ENCODE results near the gene CHURC1.
A peak's percentile ranks its signal among the peaks of the same experiment; 100 is the strongest.

CHURC1 gene

GRCh38 chr14:64939817-64940190, 25.5 kb downstream of the CHURC1 start:
- Histone ChIP-seq H3K9me3 (ENCODE audit: control insufficient read depth, insufficient read depth, low read length) (no peaks in the 10 kb centered on the region), H3K27ac (ENCODE audit: low read depth, low read length) (no peak overlapping the region), H3K36me3 (ENCODE audit: control insufficient read depth, insufficient read depth, low read length) (0 out of 2 replicates have a peak, but pooled peaks cover 3% of the 10 kb centered on the region), H3K9ac (ENCODE audit: low read depth, low read length) (no peak overlapping the region), H3K27me3 (ENCODE audit: control insufficient read depth, insufficient read depth, low read length) (no peaks in the 10 kb centered on the region), H3K4me3 (ENCODE audit: low read depth, low read length) (no peak overlapping the region), H3K4me1 (ENCODE audit: control insufficient read depth, insufficient read depth, low read length) (peaks cover 22% of the 10 kb centered on the region)

GRCh38 chr14:64940336-64940910, 26.2 kb downstream of the CHURC1 start:
- H3K27ac ChIP-seq (ENCODE audit: low read depth, low read length), result no peak overlapping the region

GRCh38 chr14:64942531-64943111, 28.4 kb downstream of the CHURC1 start, which contains the start of gene GPX2:
TSS of gene GPX2 (minus strand) at chr14:64942745. CDS start at chr14:64942726, 19 bp downstream.
- Histone ChIP-seq H3K4me3 (ENCODE audit: low read depth, low read length) (no peak within 1 kb of the TSS), H3K36me3 (ENCODE audit: control insufficient read depth, insufficient read depth, low read length) (peaks cover 15% of the 10 kb centered on the region; the same call in 1 of the 2 replicates), H3K9me3 (ENCODE audit: control insufficient read depth, insufficient read depth, low read length) (no peaks in the 10 kb centered on the region), H3K9ac (ENCODE audit: low read depth, low read length) (no peak within 1 kb of the TSS), H3K4me1 (ENCODE audit: control insufficient read depth, insufficient read depth, low read length) (peaks cover 22% of the 10 kb centered on the region), H3K27ac (ENCODE audit: low read depth, low read length) (peak within 1 kb of the TSS; percentile 33), H3K27me3 (ENCODE audit: control insufficient read depth, insufficient read depth, low read length) (no peaks in the 10 kb centered on the region)

More at GRCh38 chr14:64940336-64940910, 26.2 kb downstream of the CHURC1 start:
- Histone ChIP-seq H3K36me3 (ENCODE audit: control insufficient read depth, insufficient read depth, low read length) (0 out of 2 replicates have a peak, but pooled peaks cover 3% of the 10 kb centered on the region), H3K4me3 (ENCODE audit: low read depth, low read length) (no peak overlapping the region), H3K9ac (ENCODE audit: low read depth, low read length) (no peak overlapping the region), H3K9me3 (ENCODE audit: control insufficient read depth, insufficient read depth, low read length) (no peaks in the 10 kb centered on the region), H3K27me3 (ENCODE audit: control insufficient read depth, insufficient read depth, low read length) (no peaks in the 10 kb centered on the region), H3K4me1 (ENCODE audit: control insufficient read depth, insufficient read depth, low read length) (peaks cover 22% of the 10 kb centered on the region)

- Histone ChIP-seq H3K4me3 (ENCODE audit: low read depth, low read length) (no peak overlapping the region), H3K9me3 (ENCODE audit: control insufficient read depth, insufficient read depth, low read length) (no peaks in the 10 kb centered on the region), H3K27ac (ENCODE audit: low read depth, low read length) (no peak overlapping the region), H3K36me3 (ENCODE audit: control insufficient read depth, insufficient read depth, low read length) (peaks cover 23% of the 10 kb centered on the region), H3K4me1 (ENCODE audit: control insufficient read depth, insufficient read depth, low read length) (peaks cover 22% of the 10 kb centered on the region), H3K9ac (ENCODE audit: low read depth, low read length) (no peak overlapping the region), H3K27me3 (ENCODE audit: control insufficient read depth, insufficient read depth, low read length) (no peaks in the 10 kb centered on the region)
These were observed 29.3 kb downstream of the CHURC1 start for GRCh38 chr14:64943556-64943955.

GRCh38 chr14:64944041-64944440, 29.8 kb downstream of the CHURC1 start:
- Histone ChIP-seq H3K4me1 (ENCODE audit: control insufficient read depth, insufficient read depth, low read length) (peaks cover 22% of the 10 kb centered on the region), H3K36me3 (ENCODE audit: control insufficient read depth, insufficient read depth, low read length) (peaks cover 28% of the 10 kb centered on the region), H3K9ac (ENCODE audit: low read depth, low read length) (no peak overlapping the region), H3K27ac (ENCODE audit: low read depth, low read length) (no peak overlapping the region), H3K9me3 (ENCODE audit: control insufficient read depth, insufficient read depth, low read length) (no peaks in the 10 kb centered on the region), H3K27me3 (ENCODE audit: control insufficient read depth, insufficient read depth, low read length) (no peaks in the 10 kb centered on the region), H3K4me3 (ENCODE audit: low read depth, low read length) (no peak overlapping the region)

- peaks cover 22% of the 10 kb centered on the region for H3K4me1 ChIP-seq (ENCODE audit: control insufficient read depth, insufficient read depth, low read length)
- peaks cover 33% of the 10 kb centered on the region for H3K36me3 ChIP-seq (ENCODE audit: control insufficient read depth, insufficient read depth, low read length)
- H3K27ac ChIP-seq (ENCODE audit: low read depth, low read length), result no peak overlapping the region
- H3K27me3 ChIP-seq (ENCODE audit: control insufficient read depth, insufficient read depth, low read length), result no peaks in the 10 kb centered on the region
- H3K4me3 ChIP-seq (ENCODE audit: low read depth, low read length), result no peak overlapping the region
- H3K9ac ChIP-seq (ENCODE audit: low read depth, low read length), result no peak overlapping the region
- H3K9me3 ChIP-seq (ENCODE audit: control insufficient read depth, insufficient read depth, low read length), result no peaks in the 10 kb centered on the region
These were observed 30.6 kb downstream of the CHURC1 start for GRCh38 chr14:64944861-64945260.

GRCh38 chr14:64945431-64946178, 31.4 kb downstream of the CHURC1 start:
- Histone ChIP-seq H3K27ac (ENCODE audit: low read depth, low read length) (no peak overlapping the region), H3K4me3 (ENCODE audit: low read depth, low read length) (no peak overlapping the region), H3K36me3 (ENCODE audit: control insufficient read depth, insufficient read depth, low read length) (peaks cover 37% of the 10 kb centered on the region), H3K9me3 (ENCODE audit: control insufficient read depth, insufficient read depth, low read length) (no peaks in the 10 kb centered on the region), H3K4me1 (ENCODE audit: control insufficient read depth, insufficient read depth, low read length) (peaks cover 22% of the 10 kb centered on the region), H3K9ac (ENCODE audit: low read depth, low read length) (no peak overlapping the region), H3K27me3 (ENCODE audit: control insufficient read depth, insufficient read depth, low read length) (no peaks in the 10 kb centered on the region)

- H3K9me3 ChIP-seq (ENCODE audit: control insufficient read depth, insufficient read depth, low read length), result no peaks in the 10 kb centered on the region
- H3K27ac ChIP-seq (ENCODE audit: low read depth, low read length), result no peak overlapping the region
- H3K27me3 ChIP-seq (ENCODE audit: control insufficient read depth, insufficient read depth, low read length), result no peaks in the 10 kb centered on the region
- H3K9ac ChIP-seq (ENCODE audit: low read depth, low read length), result no peak overlapping the region
- H3K4me1 ChIP-seq (ENCODE audit: control insufficient read depth, insufficient read depth, low read length), result peaks cover 22% of the 10 kb centered on the region
- H3K36me3 ChIP-seq (ENCODE audit: control insufficient read depth, insufficient read depth, low read length), result peaks cover 45% of the 10 kb centered on the region
- no peak overlapping the region for H3K4me3 ChIP-seq (ENCODE audit: low read depth, low read length)
These were observed 32.2 kb downstream of the CHURC1 start for GRCh38 chr14:64946310-64947045.

- H3K4me3 ChIP-seq (ENCODE audit: low read depth, low read length), result no peak overlapping the region
- H3K27ac ChIP-seq (ENCODE audit: low read depth, low read length), result no peak overlapping the region
- no peak overlapping the region for H3K9ac ChIP-seq (ENCODE audit: low read depth, low read length)
- H3K36me3 ChIP-seq (ENCODE audit: control insufficient read depth, insufficient read depth, low read length), result peaks cover 56% of the 10 kb centered on the region
- H3K9me3 ChIP-seq (ENCODE audit: control insufficient read depth, insufficient read depth, low read length), result no peaks in the 10 kb centered on the region
- no peaks in the 10 kb centered on the region for H3K27me3 ChIP-seq (ENCODE audit: control insufficient read depth, insufficient read depth, low read length)
- peaks cover 14% of the 10 kb centered on the region for H3K4me1 ChIP-seq (ENCODE audit: control insufficient read depth, insufficient read depth, low read length)
These were observed 33.7 kb downstream of the CHURC1 start for GRCh38 chr14:64947710-64948611.

- H3K27me3 ChIP-seq (ENCODE audit: control insufficient read depth, insufficient read depth, low read length), result no peaks in the 10 kb centered on the region
- no peak overlapping the region for H3K9ac ChIP-seq (ENCODE audit: low read depth, low read length)
- no peak overlapping the region for H3K27ac ChIP-seq (ENCODE audit: low read depth, low read length)
- H3K36me3 ChIP-seq (ENCODE audit: control insufficient read depth, insufficient read depth, low read length), result peaks cover 56% of the 10 kb centered on the region
- H3K9me3 ChIP-seq (ENCODE audit: control insufficient read depth, insufficient read depth, low read length), result no peaks in the 10 kb centered on the region
- H3K4me1 ChIP-seq (ENCODE audit: control insufficient read depth, insufficient read depth, low read length), result peaks cover 6% of the 10 kb centered on the region
- no peak overlapping the region for H3K4me3 ChIP-seq (ENCODE audit: low read depth, low read length)
These were observed 34.5 kb downstream of the CHURC1 start for GRCh38 chr14:64948612-64949210.
